Frontal cortex (tissue), 4 donors: ENCODE measurements around the gene TSPAN31. TPM values are rescaled to one million over a fixed set of nuclear protein-coding genes. Genes with fewer than 3 reads are reported as not detected.

Experiments used
- DNase-seq, 2 donors: peaks; one replicate each; pipeline ENCODE4 v3.0.0; 2012; ENCODE audit warnings: low spot score in 2 of 2
- FAIRE-seq: peaks from 2 replicates; lab custom pipeline; 2012; peaks lifted over from hg19 to GRCh38; lab: Jason Lieb, UNC
- total RNA-seq: library from RNA; depleted of rRNA; stranded (reverse); fragments of >200 nt; gene quantifications from one replicate; pipeline ENCODE4 v1.2.3, GENCODE V29; 2014
- donor health status: control.
- donor health status: control.
- donor health status: control.

Gene TSPAN31
- total RNA-seq, 1 donor from 2014 or later = 38.3 TPM

GRCh38 chr12:57734591-57734990 lies 10.2 kb upstream of the TSPAN31 start:
- DNase-seq = no peak
- no peak for FAIRE-seq

GRCh38 chr12:57735198-57735855 lies 9.5 kb upstream of the TSPAN31 start:
- no peak for DNase-seq
- FAIRE-seq = no peak

- FAIRE-seq (no peak), DNase-seq (peak; percentile 68 to 74)
Measured at GRCh38 chr12:57735952-57736740, 8.7 kb upstream of the TSPAN31 start.

- no peak for DNase-seq
- FAIRE-seq = no peak
Measured at GRCh38 chr12:57736741-57737466, 7.9 kb upstream of the TSPAN31 start.

- DNase-seq (peak in 1 of 2 donors; percentile 55), FAIRE-seq (no peak)
Measured at GRCh38 chr12:57737467-57738460, 7.1 kb upstream of the TSPAN31 start.

- DNase-seq = peak; percentile 58 to 59
- FAIRE-seq = no peak
Measured at GRCh38 chr12:57738661-57739237, 6.1 kb upstream of the TSPAN31 start, which contains the start of gene AGAP2. TSS of gene AGAP2 (minus strand) at chr12:57738742. CDS start at chr12:57738246, 496 bp downstream.

GRCh38 chr12:57739387-57739786 lies 5.5 kb upstream of the TSPAN31 start:
- DNase-seq (no peak), FAIRE-seq (no peak)

- FAIRE-seq = no peak
Measured at GRCh38 chr12:57739914-57740538, 4.8 kb upstream of the TSPAN31 start.

GRCh38 chr12:57740656-57741412 lies 4.0 kb upstream of the TSPAN31 start:
- DNase-seq (no peak), FAIRE-seq (no peak)

More at GRCh38 chr12:57739914-57740538, 4.8 kb upstream of the TSPAN31 start:
- DNase-seq = no peak

GRCh38 chr12:57741413-57741789 lies 3.4 kb upstream of the TSPAN31 start:
- no peak for DNase-seq
- FAIRE-seq = no peak

- FAIRE-seq (no peak), DNase-seq (no peak)
Measured at GRCh38 chr12:57741844-57742738, 2.7 kb upstream of the TSPAN31 start.

GRCh38 chr12:57743769-57744168 lies 1.1 kb upstream of the TSPAN31 start:
- no peak for FAIRE-seq
- no peak for DNase-seq

- FAIRE-seq (no peak), DNase-seq (peak; percentile 58 to 77)
Measured at GRCh38 chr12:57744194-57744776, 554 bp upstream of the TSPAN31 start.

- no peak for FAIRE-seq
- no peak for DNase-seq
Measured at GRCh38 chr12:57745485-57745881, 644 bp downstream of the TSPAN31 start.

- FAIRE-seq (no peak), DNase-seq (no peak)
Measured at GRCh38 chr12:57746025-57746424, 1.2 kb downstream of the TSPAN31 start.

GRCh38 chr12:57749061-57749460 lies 4.2 kb downstream of the TSPAN31 start:
- no peak for FAIRE-seq
- DNase-seq = no peak
